C4-2B (cell line): ENCODE results near the gene NTNG1.

Experiments
- CTCF ChIP-seq: fragments of 450-650 bp; conservative IDR thresholded peaks from 2 replicates; pipeline ENCODE4 v1.5.1; 2017; ENCODE audit warnings: mild to moderate bottlenecking
- ZFX ChIP-seq: fragments of 450-650 bp; IDR thresholded peaks from 2 replicates; pipeline ENCODE4 v1.6.1; 2017

GRCh38 chr1:107405236-107405635 is 264.4 kb downstream of the NTNG1 start:
- no peak for TF ChIP-seq CTCF
- no peak for TF ChIP-seq ZFX
